Upper lobe of right lung (tissue), 1 donor: Measurements from ENCODE around the gene HMGCL. TPM values are rescaled to one million over a fixed set of nuclear protein-coding genes. Genes with fewer than 3 reads are reported as not detected.
A peak's percentile ranks its signal among the peaks of the same experiment; 100 is the strongest.
"Not testable (repeated sequence)": the region's sequence is repeated elsewhere in the genome, so short reads cannot be mapped to it uniquely, and the experiment has no call there.

Source experiments
- ATAC-seq: fragments of 200-7000 bp; cut with Tn5 transposase; one replicate; pipeline ENCODE4 v1.9.1; 2020; ENCODE audit warnings: mild to moderate bottlenecking, moderate library complexity
- DNase-seq: peaks from one replicate; pipeline ENCODE4 v3.0.0-alpha.2; 2020
- H3K27ac ChIP-seq: fragments of 200-600 bp; one replicate; pipeline ENCODE4 v1.8.0; 2022
- H3K27me3 ChIP-seq: fragments of 200-600 bp; one replicate; pipeline ENCODE4 v1.8.0; 2022; ENCODE audit warnings: mild to moderate bottlenecking
- H3K36me3 ChIP-seq: fragments of 200-600 bp; one replicate; pipeline ENCODE4 v1.8.0; 2022
- H3K4me1 ChIP-seq: fragments of 200-600 bp; one replicate; pipeline ENCODE4 v1.8.0; 2022
- H3K4me3 ChIP-seq: fragments of 200-600 bp; one replicate; pipeline ENCODE4 v1.8.0; 2022; ENCODE audit warnings: mild to moderate bottlenecking
- H3K9me3 ChIP-seq: fragments of 200-600 bp; one replicate; pipeline ENCODE4 v1.8.0; 2022
- intact Hi-C: fragments of 100-400 bp; cut with DNase I; formaldehyde crosslinking; loops from one replicate; pipeline ENCODE4 v1.11.0; 2022
- total RNA-seq: library from RNA; stranded (reverse); fragmentation: NEBNext Ultra II Directional; extraction: Animal tissue kit (Norgen Biotek cat#: 25700); gene quantifications from one replicate; pipeline ENCODE4 v1.2.1, GENCODE V29; 2021
- TF ChIP-seq, protein P1 (sequence below): fragments of 200-600 bp; IDR thresholded peaks from one replicate; pipeline ENCODE4 v1.8.0; 2022; ENCODE audit warnings: antibody characterized with exemption
- donor health status: DM: no; HTN: yes; CAD: no; lungs with severe emphysema.

The HMGCL gene
- total RNA-seq, 1 donor from 2014 or later = 40.1 TPM

DNA sequence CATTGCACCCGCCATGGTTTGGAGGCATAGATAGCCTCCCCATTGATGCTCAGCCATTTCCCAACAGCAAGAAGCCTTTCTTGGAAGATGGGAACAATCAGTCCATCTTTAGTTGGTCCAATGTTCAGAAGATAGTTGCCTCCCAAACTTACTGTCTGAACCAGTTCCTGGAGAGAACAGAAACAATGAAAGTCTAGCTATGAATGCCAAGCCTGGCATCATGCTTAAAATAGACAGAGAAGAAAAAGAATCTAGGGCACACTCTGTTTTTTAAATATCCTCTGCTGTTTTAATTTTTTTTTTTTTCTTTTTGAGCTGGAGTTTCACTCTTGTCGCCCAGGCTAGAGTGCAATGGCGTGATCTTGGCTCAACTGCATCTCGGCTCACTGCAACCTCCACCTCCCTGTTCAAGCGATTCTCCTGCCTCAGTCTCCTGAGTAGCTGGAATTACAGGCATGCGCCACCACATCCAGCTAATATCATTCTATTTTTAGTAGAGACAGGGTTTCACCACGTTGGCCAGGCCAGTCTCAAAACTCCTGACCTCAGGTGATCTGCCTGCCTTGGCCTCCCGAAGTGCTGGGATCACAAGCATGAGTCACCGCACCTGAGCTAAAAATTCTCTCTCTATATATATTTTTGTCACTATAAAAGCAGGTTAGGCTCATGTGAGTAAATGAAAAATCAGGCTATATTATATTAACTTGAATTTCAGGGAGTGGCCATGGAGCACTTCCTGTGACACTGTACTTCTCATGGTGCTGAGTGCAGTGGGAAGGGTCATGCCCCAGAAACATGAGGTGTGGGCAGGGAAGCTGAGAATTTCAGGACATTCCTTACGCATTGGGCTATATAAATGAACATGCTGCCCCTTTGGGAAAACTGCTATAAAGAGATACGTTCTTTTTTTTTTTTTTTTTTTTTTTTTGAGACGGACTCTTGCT, 23.7 kb upstream of the HMGCL start:
- Histone ChIP-seq H3K9me3 (no peaks in the 10 kb centered on the region), H3K4me1 (no peaks in the 10 kb centered on the region), H3K27me3 (no peaks in the 10 kb centered on the region), H3K27ac (no peak overlapping the region), H3K4me3 (no peak overlapping the region), H3K36me3 (peaks cover 48% of the 10 kb centered on the region)
- no peak for ATAC-seq
- no peak for DNase-seq
- intact Hi-C loops = no loop called here
- TF ChIP-seq, protein P1, sequence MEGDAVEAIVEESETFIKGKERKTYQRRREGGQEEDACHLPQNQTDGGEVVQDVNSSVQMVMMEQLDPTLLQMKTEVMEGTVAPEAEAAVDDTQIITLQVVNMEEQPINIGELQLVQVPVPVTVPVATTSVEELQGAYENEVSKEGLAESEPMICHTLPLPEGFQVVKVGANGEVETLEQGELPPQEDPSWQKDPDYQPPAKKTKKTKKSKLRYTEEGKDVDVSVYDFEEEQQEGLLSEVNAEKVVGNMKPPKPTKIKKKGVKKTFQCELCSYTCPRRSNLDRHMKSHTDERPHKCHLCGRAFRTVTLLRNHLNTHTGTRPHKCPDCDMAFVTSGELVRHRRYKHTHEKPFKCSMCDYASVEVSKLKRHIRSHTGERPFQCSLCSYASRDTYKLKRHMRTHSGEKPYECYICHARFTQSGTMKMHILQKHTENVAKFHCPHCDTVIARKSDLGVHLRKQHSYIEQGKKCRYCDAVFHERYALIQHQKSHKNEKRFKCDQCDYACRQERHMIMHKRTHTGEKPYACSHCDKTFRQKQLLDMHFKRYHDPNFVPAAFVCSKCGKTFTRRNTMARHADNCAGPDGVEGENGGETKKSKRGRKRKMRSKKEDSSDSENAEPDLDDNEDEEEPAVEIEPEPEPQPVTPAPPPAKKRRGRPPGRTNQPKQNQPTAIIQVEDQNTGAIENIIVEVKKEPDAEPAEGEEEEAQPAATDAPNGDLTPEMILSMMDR = no peak

DNA sequence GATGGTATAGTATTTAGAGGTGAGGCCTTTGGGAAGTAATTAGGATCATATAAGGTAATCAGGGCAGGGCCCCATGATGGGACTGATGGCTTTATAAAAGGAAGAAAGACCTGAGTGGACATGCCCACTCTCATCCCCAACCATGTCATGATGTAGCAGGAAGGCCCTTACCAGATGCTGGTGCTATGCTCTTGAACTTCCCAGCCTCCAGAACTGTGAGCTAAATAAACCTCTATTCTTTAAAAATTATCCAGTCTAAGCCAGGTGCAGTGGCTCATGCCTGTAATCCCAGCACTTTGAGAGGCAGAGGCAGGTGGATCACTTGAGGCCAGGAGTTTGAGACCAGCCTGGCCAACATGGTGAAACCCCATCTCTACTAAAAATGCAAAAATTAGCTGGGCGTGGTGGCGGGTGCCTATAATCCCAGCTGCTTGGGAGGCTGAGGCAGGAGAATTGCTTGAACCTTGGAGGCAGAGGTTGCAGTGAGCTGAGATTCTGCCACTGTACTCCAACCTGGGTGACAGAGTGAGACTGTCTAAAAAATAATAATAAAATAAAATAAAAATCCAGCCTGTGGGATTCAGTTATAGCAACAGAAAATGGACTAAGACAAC, 22.4 kb upstream of the HMGCL start:
- H3K27me3 ChIP-seq, H3K4me3 ChIP-seq, H3K9me3 ChIP-seq, intact Hi-C loops, H3K27ac ChIP-seq, H3K4me1 ChIP-seq, ATAC-seq, DNase-seq: not testable (repeated sequence)
- peaks cover 48% of the 10 kb centered on the region for H3K36me3 ChIP-seq

DNA sequence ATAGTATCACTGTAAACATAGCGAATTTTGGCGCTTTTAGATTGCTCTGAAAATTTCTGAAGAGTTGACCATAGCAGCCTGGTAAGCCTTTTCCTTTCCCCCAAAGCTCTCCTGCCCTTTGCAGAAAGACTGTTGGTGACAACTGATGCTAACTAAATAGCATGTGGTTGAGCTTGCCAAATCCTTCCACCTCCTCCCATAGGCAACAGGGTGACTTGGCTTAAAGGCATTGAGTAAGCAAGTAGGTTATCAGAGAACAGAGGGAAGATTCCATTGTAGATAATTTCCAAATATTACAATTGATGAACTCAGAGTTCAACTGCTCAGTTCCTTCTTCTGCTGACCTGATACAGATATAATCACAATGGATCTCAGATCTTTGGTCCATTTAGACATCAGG, 19.9 kb upstream of the HMGCL start:
- ATAC-seq (no peak), DNase-seq (no peak)
- intact Hi-C loops = no loop called here
- H3K9me3 ChIP-seq = no peaks in the 10 kb centered on the region
- H3K27me3 ChIP-seq = no peaks in the 10 kb centered on the region
- no peak overlapping the region for H3K27ac ChIP-seq
- no peak overlapping the region for H3K4me3 ChIP-seq
- peaks cover 48% of the 10 kb centered on the region for H3K36me3 ChIP-seq
- H3K4me1 ChIP-seq = no peaks in the 10 kb centered on the region
- TF ChIP-seq, protein P1 = no peak

DNA sequence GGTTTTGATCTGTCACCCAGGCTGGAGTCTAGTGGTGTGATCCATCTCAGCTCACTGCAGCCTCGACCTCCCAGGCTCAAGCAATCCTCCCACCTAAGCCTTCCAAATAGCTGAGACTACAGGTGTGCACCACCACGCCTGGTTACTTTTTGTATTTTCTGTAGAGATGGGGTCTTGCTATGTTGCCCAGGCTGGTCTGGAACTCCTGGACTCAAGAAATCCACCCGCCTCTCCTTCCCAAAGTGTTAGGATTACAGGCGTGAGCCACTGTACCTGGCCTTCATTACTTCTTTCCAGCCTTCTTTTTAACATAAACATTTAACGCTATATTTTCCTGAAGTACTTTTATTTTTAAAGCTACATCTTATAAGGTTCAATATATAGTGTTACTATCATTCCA, 18.4 kb upstream of the HMGCL start:
- Histone ChIP-seq H3K4me1 (no peaks in the 10 kb centered on the region), H3K36me3 (peaks cover 47% of the 10 kb centered on the region), H3K9me3 (no peaks in the 10 kb centered on the region), H3K27me3 (no peaks in the 10 kb centered on the region), H3K4me3 (no peak overlapping the region), H3K27ac (no peak overlapping the region)
- no peak for ATAC-seq
- intact Hi-C loops = no loop called here
- TF ChIP-seq, protein P1 = no peak
- no peak for DNase-seq

DNA sequence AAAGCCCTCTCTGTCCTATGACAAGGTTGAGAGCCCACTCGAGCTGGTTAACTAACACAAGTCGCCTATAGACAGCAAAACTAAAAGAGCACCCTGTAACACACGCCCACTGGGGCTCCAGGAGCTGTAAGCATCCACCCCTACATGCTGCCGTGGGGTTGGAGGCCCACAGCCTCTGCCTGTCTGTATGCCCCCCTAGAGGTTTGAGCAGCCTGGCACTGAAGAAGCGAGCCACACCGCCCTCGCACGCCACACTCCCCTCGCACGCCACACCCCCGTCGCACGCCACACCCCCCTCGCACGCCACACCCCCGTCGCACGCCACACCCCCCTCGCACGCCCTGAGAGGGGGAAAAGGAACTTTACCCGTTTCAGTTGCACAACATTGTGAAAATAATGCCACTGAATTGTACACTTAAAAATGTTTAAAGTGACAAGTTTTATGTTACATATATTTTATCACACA, 13.2 kb upstream of the HMGCL start:
- peak; percentile 88 for DNase-seq
- peaks cover 6% of the 10 kb centered on the region for H3K4me1 ChIP-seq
- TF ChIP-seq, protein P1 = no peak
- peak; percentile 100 for ATAC-seq
- H3K27me3 ChIP-seq = no peaks in the 10 kb centered on the region
- H3K27ac ChIP-seq = no peak overlapping the region
- H3K36me3 ChIP-seq = no peaks in the 10 kb centered on the region
- intact Hi-C loops = no loop called here
- H3K4me3 ChIP-seq = peak overlapping the region; percentile 43
- no peaks in the 10 kb centered on the region for H3K9me3 ChIP-seq

DNA sequence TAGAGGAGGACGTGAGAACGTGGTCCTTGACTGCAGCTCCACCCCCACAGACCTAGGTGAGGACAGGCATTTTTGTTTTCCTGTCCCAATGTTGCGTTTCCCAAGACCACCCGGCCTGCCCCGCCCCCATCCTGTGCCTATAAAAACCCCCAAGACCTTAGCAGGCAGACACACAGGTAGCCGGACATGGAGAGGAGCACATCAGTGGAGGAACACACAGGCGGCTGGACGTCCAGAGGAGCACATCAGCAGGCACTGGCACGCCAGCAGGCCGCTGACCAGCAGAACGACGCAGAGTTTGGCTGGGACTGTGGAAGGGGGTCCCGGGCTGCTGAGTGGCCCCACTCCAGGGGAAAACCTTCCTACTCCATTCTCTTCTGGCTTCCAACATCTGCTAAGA, 12.7 kb upstream of the HMGCL start:
- intact Hi-C loops = no loop called here
- DNase-seq (no peak), ATAC-seq (peak; percentile 23)
- Histone ChIP-seq H3K36me3 (no peaks in the 10 kb centered on the region), H3K9me3 (no peaks in the 10 kb centered on the region), H3K4me3 (no peak overlapping the region), H3K4me1 (peaks cover 6% of the 10 kb centered on the region), H3K27ac (no peak overlapping the region), H3K27me3 (no peaks in the 10 kb centered on the region)
- TF ChIP-seq, protein P1 = no peak
